Peyer's patch (tissue), 4 donors: ENCODE measurements around the gene SLC27A5. TPM values are rescaled to one million over a fixed set of nuclear protein-coding genes. Genes with fewer than 3 reads are reported as not detected.

Experiments
- DNase-seq, 3 donors: peaks; one replicate each; pipeline ENCODE4 v3.0.0-alpha.2; 2017 to 2019
- H3K27ac ChIP-seq, 4 donors: fragments of 200-600 bp; sonication (generic); one replicate each; pipeline ENCODE4 v1.5.1; 2016 to 2019
- H3K27me3 ChIP-seq, 2 donors: fragments of 200-600 bp; sonication (generic); one replicate each; pipeline ENCODE4 v1.5.1; 2019
- H3K36me3 ChIP-seq, 3 donors: fragments of 200-600 bp; sonication (generic); one replicate each; pipeline ENCODE4 v1.5.1; 2016 to 2019
- H3K4me1 ChIP-seq, 4 donors: fragments of 200-600 bp; sonication (generic); one replicate each; pipeline ENCODE4 v1.5.1; 2016 to 2019
- H3K4me3 ChIP-seq, 4 donors: fragments of 200-600 bp; sonication (generic); 1 replicate in 3 of 4; 2 replicates in 1 of 4; pipeline ENCODE4 v1.5.1; 2016 to 2019; ENCODE audit warnings: mild to moderate bottlenecking in 1 of 4
- H3K9me3 ChIP-seq, 4 donors: fragments of 200-600 bp; sonication (generic); one replicate each; pipeline ENCODE4 v1.5.1; 2016 to 2019; ENCODE audit warnings: mild to moderate bottlenecking in 1 of 4
- CTCF ChIP-seq, 6 experiments: fragments of 450-650 bp in 4 of 6; fragments of 200-600 bp in 2 of 6; sonication (generic) in 1 of 6; IDR thresholded peaks; one replicate each; pipeline ENCODE4 v1.5.1; 2017 to 2019; ENCODE audit warnings: antibody characterized with exemption in 6 of 6, mild to moderate bottlenecking in 3 of 6, moderate library complexity in 1 of 6
- POLR2A ChIP-seq, 2 donors: fragments of 450-650 bp; IDR thresholded peaks; one replicate each; pipeline ENCODE4 v1.5.1; 2017; ENCODE audit warnings: antibody characterized with exemption in 2 of 2, mild to moderate bottlenecking in 2 of 2, moderate library complexity in 2 of 2
- total RNA-seq, 4 donors: library from RNA; depleted of rRNA; stranded (reverse); fragments of >200 nt; gene quantifications; one replicate each; pipeline ENCODE4 v1.1.0, GENCODE V29; 2016

Gene SLC27A5
- total RNA-seq, 4 donors from 2014 or later = 0.88 to 6.3 (median 2.3) TPM

GRCh38 chr19:58521651-58522050 is 9.9 kb upstream of the SLC27A5 start:
- DNase-seq = no peak
- H3K9me3 ChIP-seq = no peaks in the 10 kb centered on the region
- TF ChIP-seq CTCF (IDR thresholded peaks at IDR 0.05) = no peak
- TF ChIP-seq POLR2A (IDR thresholded peaks at IDR 0.05) = no peak
- H3K27ac ChIP-seq = no peak overlapping the region
- peaks cover 3 to 27% (median 12%) of the 10 kb centered on the region in 4 donors for H3K4me1 ChIP-seq
- peaks cover 0 to 10% (median 0%) of the 10 kb centered on the region in 3 donors for H3K36me3 ChIP-seq
- H3K4me3 ChIP-seq = no peak overlapping the region
- no peaks in the 10 kb centered on the region for H3K27me3 ChIP-seq

DNA sequence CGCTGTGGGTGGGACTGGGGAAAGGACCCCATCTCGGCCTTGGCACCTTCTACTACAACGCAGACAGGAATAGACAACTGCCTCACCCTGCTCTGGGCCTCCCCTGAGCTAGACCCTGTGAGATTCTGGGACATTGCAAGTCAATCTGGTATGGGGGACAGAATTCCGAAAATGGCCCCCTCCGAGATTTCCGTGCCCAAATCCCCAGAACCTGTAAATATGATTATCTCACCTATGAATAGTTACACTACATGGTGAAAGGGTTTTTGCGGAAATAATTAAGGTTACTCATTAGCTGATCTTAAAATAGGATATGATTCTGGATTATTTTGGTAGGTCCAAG is 8.4 kb upstream of the SLC27A5 start:
- Histone ChIP-seq H3K4me3 (peak overlapping the region; percentile 63 to 90 (median 80)), H3K4me1 (peaks cover 3 to 27% (median 12%) of the 10 kb centered on the region in 4 donors), H3K27ac (peak overlapping the region; percentile 86 to 97 (median 94)), H3K36me3 (peaks cover 0 to 21% (median 0%) of the 10 kb centered on the region in 3 donors), H3K27me3 (no peaks in the 10 kb centered on the region), H3K9me3 (no peaks in the 10 kb centered on the region)
- no peak for DNase-seq
- no peak for TF ChIP-seq CTCF (IDR thresholded peaks at IDR 0.05)

- peaks cover 3 to 31% (median 12%) of the 10 kb centered on the region in 4 donors for H3K4me1 ChIP-seq
- no peaks in the 10 kb centered on the region for H3K9me3 ChIP-seq
- H3K27ac ChIP-seq = peak within 1 kb of the TSS; percentile 86 to 97 (median 94)
- H3K4me3 ChIP-seq = peak within 1 kb of the TSS; percentile 63 to 90 (median 80)
- peak; percentile 84 to 96 (median 93) for DNase-seq
- TF ChIP-seq CTCF (IDR thresholded peaks at IDR 0.05) (peak; percentile 71 to 95 (median 86)), POLR2A (IDR thresholded peaks at IDR 0.05) (peak; percentile 42 to 52)
- H3K27me3 ChIP-seq = no peaks in the 10 kb centered on the region
- peaks cover 0 to 21% (median 0%) of the 10 kb centered on the region in 3 donors for H3K36me3 ChIP-seq
Measured at GRCh38 chr19:58519355-58520256, 7.8 kb upstream of the SLC27A5 start, which contains the start of gene ZBTB45. TSS of gene ZBTB45 (minus strand) at chr19:58519810. CDS start at chr19:58517673, 2,137 bp downstream.

DNA sequence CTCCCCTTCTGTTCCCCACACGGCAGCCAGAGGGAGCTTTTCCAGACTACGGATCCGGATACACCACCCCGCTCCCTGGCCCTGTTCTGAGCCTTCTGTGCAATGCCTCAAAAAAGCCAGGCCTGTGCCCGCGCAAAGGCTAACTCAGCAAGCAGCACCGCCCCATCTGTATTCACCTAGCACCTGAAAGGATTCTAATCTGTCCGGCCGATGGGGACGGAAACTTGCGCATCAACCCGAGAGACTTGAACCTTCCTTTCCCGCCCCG is 7.2 kb upstream of the SLC27A5 start:
- peak overlapping the region; percentile 63 to 90 (median 80) for H3K4me3 ChIP-seq
- H3K4me1 ChIP-seq = peaks cover 3 to 37% (median 12%) of the 10 kb centered on the region in 4 donors
- H3K27ac ChIP-seq = peak overlapping the region; percentile 86 to 97 (median 94)
- peaks cover 0 to 21% (median 0%) of the 10 kb centered on the region in 3 donors for H3K36me3 ChIP-seq
- no peak for TF ChIP-seq POLR2A (IDR thresholded peaks at IDR 0.05)
- TF ChIP-seq CTCF (IDR thresholded peaks at IDR 0.05) = peak in 4 of 6 experiments; percentile 30 to 73 (median 60)
- no peaks in the 10 kb centered on the region for H3K9me3 ChIP-seq
- no peaks in the 10 kb centered on the region for H3K27me3 ChIP-seq
- DNase-seq = peak in 2 of 3 donors; percentile 53 to 75

- no peak for DNase-seq
- peak overlapping the region; percentile 86 to 97 (median 94) for H3K27ac ChIP-seq
- H3K4me1 ChIP-seq = peaks cover 3 to 42% (median 12%) of the 10 kb centered on the region in 4 donors
- H3K36me3 ChIP-seq = peaks cover 0 to 21% (median 0%) of the 10 kb centered on the region in 3 donors
- TF ChIP-seq POLR2A (IDR thresholded peaks at IDR 0.05) (no peak), CTCF (IDR thresholded peaks at IDR 0.05) (peak in 1 of 6 experiments; percentile 23)
- H3K4me3 ChIP-seq = peak overlapping the region; percentile 63 to 90 (median 80)
- H3K27me3 ChIP-seq = no peaks in the 10 kb centered on the region
- H3K9me3 ChIP-seq = no peaks in the 10 kb centered on the region
Measured at GRCh38 chr19:58518256-58519086, 6.7 kb upstream of the SLC27A5 start.
